CD4-positive, alpha-beta T cell (primary cell): Measurements from ENCODE around the gene TMEM131L. TPM values are rescaled to one million over a fixed set of nuclear protein-coding genes. Genes with fewer than 3 reads are reported as not detected.
A peak's percentile ranks its signal among the peaks of the same experiment; 100 is the strongest.
"Not testable (repeated sequence)": the region's sequence is repeated elsewhere in the genome, so short reads cannot be mapped to it uniquely, and the experiment has no call there.

ENCODE experiments used
- ATAC-seq: fragments of 200-7000 bp; cut with Tn5 transposase; one replicate; pipeline ENCODE4 v1.10.0; 2022; ENCODE audit warnings: mild to moderate bottlenecking; ENCODE audit not compliant: poor library complexity
- CTCF ChIA-PET: fragments of 350-600 bp; sonication (Branson Sonifier 250); formaldehyde crosslinking; loops from one replicate; lab custom pipeline; 2021; ENCODE audit warnings: antibody characterized with exemption, inconsistent platforms; lab: Charles Lee
- POLR2A ChIA-PET: fragments of 350-600 bp; sonication (Branson Sonifier 250); formaldehyde crosslinking; loops from one replicate; lab custom pipeline; 2021; ENCODE audit warnings: antibody characterized with exemption, inconsistent platforms; lab: Charles Lee
- DNase-seq, 14 experiments: peaks; one replicate each; pipeline ENCODE4 v3.0.0-alpha.2; 2013 to 2020; ENCODE audit warnings: mixed read lengths in 2 of 14
- H3K27ac ChIP-seq, 2 donors: one replicate each; pipeline versions ENCODE4 v1.5.1 to v1.7.0; 2013; ENCODE audit warnings: low read length in 2 of 2, low read depth in 1 of 2, mild to moderate bottlenecking in 1 of 2
- H3K27me3 ChIP-seq, 2 experiments: 1 replicate in 1 of 2; 2 replicates in 1 of 2; pipeline versions ENCODE4 v1.6.1 to v1.7.0; 2013; ENCODE audit warnings: low read length in 2 of 2, control low read depth in 1 of 2, mild to moderate bottlenecking in 1 of 2, moderate library complexity in 1 of 2; ENCODE audit not compliant: insufficient read depth in 2 of 2, control insufficient read depth in 1 of 2
- H3K36me3 ChIP-seq: one replicate; pipeline ENCODE4 v1.6.1; 2013; ENCODE audit warnings: low read length, control low read depth; ENCODE audit not compliant: insufficient read depth
- H3K4me1 ChIP-seq: one replicate; pipeline ENCODE4 v1.6.1; 2013; ENCODE audit warnings: low read length, control low read depth; ENCODE audit not compliant: insufficient read depth
- H3K4me3 ChIP-seq: one replicate; pipeline ENCODE4 v1.5.1; 2013; ENCODE audit warnings: mild to moderate bottlenecking, low read length, moderate library complexity
- H3K9me3 ChIP-seq, 2 experiments: 1 replicate in 1 of 2; 2 replicates in 1 of 2; pipeline versions ENCODE4 v1.6.1 to v1.7.0; 2013; ENCODE audit warnings: low read length in 2 of 2, mild to moderate bottlenecking in 2 of 2, control low read depth in 1 of 2, moderate library complexity in 1 of 2; ENCODE audit not compliant: control insufficient read depth in 1 of 2, insufficient read depth in 1 of 2
- H3K27ac Mint-ChIP-seq: one replicate; pipeline ENCODE4 v1.8.0; 2020; ENCODE audit warnings: mixed read lengths
- H3K27me3 Mint-ChIP-seq: one replicate; pipeline ENCODE4 v1.8.0; 2021; ENCODE audit warnings: mixed read lengths
- H3K36me3 Mint-ChIP-seq: one replicate; pipeline ENCODE4 v1.8.0; 2021; ENCODE audit warnings: low read depth, mixed read lengths
- H3K4me1 Mint-ChIP-seq: one replicate; pipeline ENCODE4 v1.8.0; 2021; ENCODE audit warnings: low read depth, mixed read lengths
- H3K4me3 Mint-ChIP-seq: one replicate; pipeline ENCODE4 v1.8.0; 2020; ENCODE audit warnings: mild to moderate bottlenecking, mixed read lengths
- H3K9me3 Mint-ChIP-seq: one replicate; pipeline ENCODE4 v1.8.0; 2020; ENCODE audit warnings: mixed read lengths
- intact Hi-C, 2 experiments: fragments of 100-400 bp; cut with DNase I in 1 of 2; cut with micrococcal nuclease in 1 of 2; formaldehyde crosslinking; loops; one replicate each; pipeline versions ENCODE4 v1.15.1 to v1.9.0; 2023 to 2025; cut with DNase I, micrococcal nuclease
- total RNA-seq, 174 experiments: library from RNA in 2 of 174; stranded (reverse) in 2 of 174; gene quantifications; one replicate each; pipeline ENCODE4 v1.2.3 and lab custom pipeline; 2021 to 2026
- TF ChIP-seq, protein P1 (sequence below): fragments of 200-600 bp; IDR thresholded peaks from one replicate; pipeline ENCODE4 v1.8.0; 2022; ENCODE audit warnings: antibody characterized with exemption, mild to moderate bottlenecking

Gene TMEM131L
- total RNA-seq, 2 experiments from 2014 or later = 101 to 106 TPM

GRCh38 chr4:153502584-153502983, 36.4 kb downstream of the TMEM131L start:
- no peaks in the 10 kb centered on the region for H3K9me3 ChIP-seq
- intact Hi-C loops = no loop called here
- ChIA-PET CTCF (no interaction called here), POLR2A (interaction anchor here (1.2 to 1.4 kb wide), 2 partner anchors 24 to 35 kb away, joined by 3 read pairs; no protein-coding TSS in a partner anchor)
- Mint-ChIP-seq H3K9me3 (no peaks in the 10 kb centered on the region), H3K4me3 (peak overlapping the region; percentile 12), H3K4me1 (peaks cover 92% of the 10 kb centered on the region), H3K27me3 (no peaks in the 10 kb centered on the region), H3K36me3 (peaks cover 51% of the 10 kb centered on the region), H3K27ac (peak overlapping the region; percentile 92)
- DNase-seq (no peak), ATAC-seq (no peak)
- peaks cover 66% of the 10 kb centered on the region for H3K4me1 ChIP-seq
- H3K36me3 ChIP-seq = peaks cover 14% of the 10 kb centered on the region
- no peaks in the 10 kb centered on the region for H3K27me3 ChIP-seq
- TF ChIP-seq, protein P1, sequence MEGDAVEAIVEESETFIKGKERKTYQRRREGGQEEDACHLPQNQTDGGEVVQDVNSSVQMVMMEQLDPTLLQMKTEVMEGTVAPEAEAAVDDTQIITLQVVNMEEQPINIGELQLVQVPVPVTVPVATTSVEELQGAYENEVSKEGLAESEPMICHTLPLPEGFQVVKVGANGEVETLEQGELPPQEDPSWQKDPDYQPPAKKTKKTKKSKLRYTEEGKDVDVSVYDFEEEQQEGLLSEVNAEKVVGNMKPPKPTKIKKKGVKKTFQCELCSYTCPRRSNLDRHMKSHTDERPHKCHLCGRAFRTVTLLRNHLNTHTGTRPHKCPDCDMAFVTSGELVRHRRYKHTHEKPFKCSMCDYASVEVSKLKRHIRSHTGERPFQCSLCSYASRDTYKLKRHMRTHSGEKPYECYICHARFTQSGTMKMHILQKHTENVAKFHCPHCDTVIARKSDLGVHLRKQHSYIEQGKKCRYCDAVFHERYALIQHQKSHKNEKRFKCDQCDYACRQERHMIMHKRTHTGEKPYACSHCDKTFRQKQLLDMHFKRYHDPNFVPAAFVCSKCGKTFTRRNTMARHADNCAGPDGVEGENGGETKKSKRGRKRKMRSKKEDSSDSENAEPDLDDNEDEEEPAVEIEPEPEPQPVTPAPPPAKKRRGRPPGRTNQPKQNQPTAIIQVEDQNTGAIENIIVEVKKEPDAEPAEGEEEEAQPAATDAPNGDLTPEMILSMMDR = no peak
- peak overlapping the region in 1 of 2 donors; percentile 15 for H3K27ac ChIP-seq
- no peak overlapping the region for H3K4me3 ChIP-seq

GRCh38 chr4:153506341-153507309, 40.5 kb downstream of the TMEM131L start:
- H3K4me1 ChIP-seq = peaks cover 36% of the 10 kb centered on the region
- DNase-seq = no peak
- POLR2A ChIA-PET = interaction anchor here (1.4 kb wide), 1 partner anchor 8 kb away, joined by 5 read pairs; no protein-coding TSS in a partner anchor
- peaks cover 74% of the 10 kb centered on the region for H3K36me3 Mint-ChIP-seq
- TF ChIP-seq, protein P1 = no peak
- H3K27ac Mint-ChIP-seq = peak overlapping the region; percentile 72
- peaks cover 44% of the 10 kb centered on the region for H3K36me3 ChIP-seq
- no peak for ATAC-seq
- no peak overlapping the region for H3K27ac ChIP-seq
- no peaks in the 10 kb centered on the region for H3K27me3 ChIP-seq
- H3K27me3 Mint-ChIP-seq = no peaks in the 10 kb centered on the region
- CTCF ChIA-PET = interaction anchor here (0.8 to 1.0 kb wide), 2 partner anchors 8 to 10 kb away, joined by 3 read pairs; no protein-coding TSS in a partner anchor
- peak overlapping the region; percentile 54 for H3K4me3 Mint-ChIP-seq
- H3K4me3 ChIP-seq = no peak overlapping the region
- peaks cover 84% of the 10 kb centered on the region for H3K4me1 Mint-ChIP-seq
- no peaks in the 10 kb centered on the region for H3K9me3 ChIP-seq
- H3K9me3 Mint-ChIP-seq = no peaks in the 10 kb centered on the region
- intact Hi-C loops = no loop called here

DNA sequence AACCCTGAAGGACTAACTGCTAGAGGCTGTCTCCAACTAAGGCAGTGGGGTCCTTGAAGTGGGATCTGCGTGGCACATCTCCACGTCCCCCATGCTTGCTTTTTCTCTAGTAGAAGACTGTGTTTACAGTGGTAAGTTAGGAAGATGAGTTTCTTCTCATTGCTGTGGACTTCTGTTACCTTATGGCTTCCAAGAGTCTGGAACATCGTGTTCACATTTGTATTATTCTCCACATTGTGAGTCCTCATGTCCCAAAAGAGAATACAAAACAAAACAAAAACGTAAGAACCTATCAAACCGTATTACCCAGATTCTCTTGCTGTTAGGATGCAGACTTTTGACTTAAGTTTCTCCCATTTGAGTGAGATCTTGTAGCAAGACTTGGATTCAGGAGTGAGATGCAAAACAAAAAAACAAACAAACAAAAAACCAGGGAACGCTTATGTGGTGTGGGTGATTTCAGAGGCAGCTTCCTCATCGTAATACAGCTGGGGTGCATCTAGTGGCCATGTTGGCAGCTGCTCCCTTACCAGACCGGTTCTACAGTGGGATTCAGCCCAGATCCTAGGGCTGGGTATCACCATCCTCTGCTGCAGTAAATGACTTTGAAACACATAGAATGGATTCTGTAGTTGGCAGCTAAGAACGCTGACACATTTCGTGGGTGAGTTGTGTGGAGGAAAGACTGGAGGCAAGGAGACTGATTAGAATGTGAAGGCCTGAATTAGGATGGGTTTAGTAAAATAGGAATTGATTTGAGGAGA, 41.3 kb downstream of the TMEM131L start:
- intact Hi-C loops = no loop called here
- Histone ChIP-seq H3K27ac (no peak overlapping the region), H3K27me3 (no peaks in the 10 kb centered on the region), H3K4me3 (no peak overlapping the region), H3K9me3 (no peaks in the 10 kb centered on the region), H3K4me1 (peaks cover 31% of the 10 kb centered on the region), H3K36me3 (peaks cover 44% of the 10 kb centered on the region)
- no peak for ATAC-seq
- Mint-ChIP-seq H3K27me3 (no peaks in the 10 kb centered on the region), H3K9me3 (no peaks in the 10 kb centered on the region), H3K4me1 (peaks cover 85% of the 10 kb centered on the region), H3K36me3 (peaks cover 82% of the 10 kb centered on the region), H3K4me3 (peak overlapping the region; percentile 3), H3K27ac (peak overlapping the region; percentile 72)
- ChIA-PET CTCF (interaction anchor here (0.8 to 1.0 kb wide), 2 partner anchors 9 to 10 kb away, joined by 3 read pairs; no protein-coding TSS in a partner anchor), POLR2A (interaction anchor here (1.4 kb wide), 1 partner anchor 9 kb away, joined by 5 read pairs; no protein-coding TSS in a partner anchor)
- TF ChIP-seq, protein P1 = no peak
- DNase-seq = no peak

DNA sequence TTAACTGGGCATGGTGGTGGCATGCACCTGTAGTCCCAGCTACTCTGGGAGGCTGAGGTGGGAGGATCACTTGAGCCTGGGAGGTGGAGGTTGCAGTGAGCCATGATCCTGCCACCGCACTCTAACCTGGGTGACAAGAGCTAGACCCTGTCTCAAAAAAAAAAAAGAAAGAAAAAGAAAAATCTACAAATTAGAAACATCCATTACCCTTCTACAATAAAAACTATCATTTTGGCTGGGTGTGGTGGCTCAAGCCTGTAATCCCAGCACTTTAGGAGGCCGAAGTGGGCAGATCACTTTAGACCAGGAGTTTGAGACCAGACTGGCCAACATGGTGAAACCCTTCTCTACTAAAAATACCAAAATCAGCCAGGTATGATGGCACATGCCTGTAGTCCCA, 43.1 kb downstream of the TMEM131L start:
- CTCF ChIA-PET, intact Hi-C loops, H3K27me3 ChIP-seq, DNase-seq, H3K4me3 ChIP-seq, H3K9me3 ChIP-seq, H3K27ac ChIP-seq, ATAC-seq, H3K27me3 Mint-ChIP-seq, H3K4me3 Mint-ChIP-seq, H3K9me3 Mint-ChIP-seq: not testable (repeated sequence)
- Mint-ChIP-seq H3K36me3 (peaks cover 85% of the 10 kb centered on the region), H3K27ac (peak overlapping the region; percentile 64), H3K4me1 (peaks cover 89% of the 10 kb centered on the region)
- Histone ChIP-seq H3K4me1 (peaks cover 38% of the 10 kb centered on the region), H3K36me3 (peaks cover 44% of the 10 kb centered on the region)
- POLR2A ChIA-PET = interaction anchor here (1.4 to 2.7 kb wide), 3 partner anchors 9 to 12 kb away, joined by 4 to 16 read pairs (median 7); no protein-coding TSS in a partner anchor
